ENCODE measurements around the gene SYT7.

The SYT7 gene

DNA sequence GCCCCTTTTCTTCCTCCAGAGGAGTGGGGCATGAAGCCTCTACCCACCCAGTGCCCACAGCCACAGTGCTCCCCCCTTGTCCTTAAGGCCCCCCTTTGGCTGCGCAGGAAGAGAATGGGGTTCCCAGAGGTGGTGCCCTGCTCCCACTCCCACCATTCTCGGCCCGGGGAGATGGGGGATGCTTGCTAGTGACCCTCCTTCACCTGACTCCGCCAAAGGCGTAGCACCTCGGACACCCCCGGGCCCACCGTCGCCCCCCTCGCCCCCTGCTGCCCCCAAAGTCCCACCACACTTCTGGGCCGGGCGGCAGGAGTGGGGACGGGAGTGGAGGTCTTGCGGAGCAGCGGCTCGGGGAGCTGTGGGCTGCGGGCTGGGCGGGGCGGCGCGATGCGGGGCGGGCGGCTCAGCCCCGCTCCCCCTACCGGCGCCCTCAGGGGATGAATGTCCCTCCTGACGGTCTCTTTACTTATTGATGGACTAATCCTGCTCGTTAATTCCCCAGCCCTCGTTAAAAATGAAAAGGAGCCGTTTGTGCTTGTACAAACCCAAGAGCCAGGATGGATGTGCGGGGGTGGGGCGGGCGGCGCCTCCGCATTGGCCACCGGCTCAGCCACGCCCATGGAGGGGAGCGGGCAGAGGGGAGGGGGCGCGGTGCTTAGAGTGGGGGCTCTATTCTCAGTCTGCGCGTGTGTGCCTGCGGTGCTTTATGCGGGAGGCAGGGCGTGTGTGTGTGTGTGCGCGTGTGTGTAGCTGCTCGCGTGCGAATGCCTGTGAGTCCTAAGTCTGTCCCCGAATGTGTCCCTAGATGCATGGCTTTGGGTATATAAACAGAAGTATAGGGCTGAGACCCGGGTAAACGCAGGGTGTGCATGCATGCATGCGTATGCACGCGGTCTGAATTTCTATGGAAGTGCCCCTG, 25.6 kb downstream of the SYT7 start:
- DNase-seq (ENCODE audit: low read depth in 3 of 3): no peak

DNA sequence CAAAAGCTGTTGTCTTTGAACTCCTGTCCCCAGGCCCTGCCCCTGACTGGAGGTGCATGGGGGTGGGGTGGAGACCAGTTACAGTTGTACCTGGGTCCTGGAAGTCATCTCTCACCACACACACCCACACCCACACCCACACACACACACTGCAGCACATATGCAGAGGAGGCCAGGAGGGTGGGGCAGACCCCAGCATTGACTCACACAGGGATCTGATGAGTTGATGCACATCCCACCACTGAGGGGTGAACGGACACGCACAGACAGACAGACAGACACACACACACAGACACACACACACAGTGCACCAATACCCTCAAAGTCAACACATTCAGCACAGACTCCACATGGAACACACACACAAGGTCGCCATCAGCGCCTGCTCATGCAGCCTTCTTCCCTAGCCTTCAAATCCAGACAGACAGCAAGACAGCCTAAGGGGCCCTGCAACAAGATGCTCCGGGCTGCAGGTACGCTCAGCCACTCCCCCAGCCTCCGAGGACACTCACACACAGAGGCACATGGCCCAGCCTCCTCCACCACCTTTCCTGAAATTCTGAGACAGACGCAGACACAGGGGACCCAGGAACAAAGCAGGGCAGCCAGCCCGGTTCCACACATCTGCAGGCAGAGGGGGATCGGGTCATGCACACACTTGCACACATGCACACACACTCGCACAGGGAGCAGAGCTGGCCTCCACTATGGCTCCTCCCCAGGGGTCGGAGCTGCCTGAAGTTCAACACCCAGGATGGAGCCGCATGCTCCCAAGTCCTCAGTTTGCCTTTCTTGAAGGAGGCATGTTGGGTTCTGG, 26.5 kb downstream of the SYT7 start:
- DNase-seq (ENCODE audit: low read depth in 3 of 3): no peak

DNA sequence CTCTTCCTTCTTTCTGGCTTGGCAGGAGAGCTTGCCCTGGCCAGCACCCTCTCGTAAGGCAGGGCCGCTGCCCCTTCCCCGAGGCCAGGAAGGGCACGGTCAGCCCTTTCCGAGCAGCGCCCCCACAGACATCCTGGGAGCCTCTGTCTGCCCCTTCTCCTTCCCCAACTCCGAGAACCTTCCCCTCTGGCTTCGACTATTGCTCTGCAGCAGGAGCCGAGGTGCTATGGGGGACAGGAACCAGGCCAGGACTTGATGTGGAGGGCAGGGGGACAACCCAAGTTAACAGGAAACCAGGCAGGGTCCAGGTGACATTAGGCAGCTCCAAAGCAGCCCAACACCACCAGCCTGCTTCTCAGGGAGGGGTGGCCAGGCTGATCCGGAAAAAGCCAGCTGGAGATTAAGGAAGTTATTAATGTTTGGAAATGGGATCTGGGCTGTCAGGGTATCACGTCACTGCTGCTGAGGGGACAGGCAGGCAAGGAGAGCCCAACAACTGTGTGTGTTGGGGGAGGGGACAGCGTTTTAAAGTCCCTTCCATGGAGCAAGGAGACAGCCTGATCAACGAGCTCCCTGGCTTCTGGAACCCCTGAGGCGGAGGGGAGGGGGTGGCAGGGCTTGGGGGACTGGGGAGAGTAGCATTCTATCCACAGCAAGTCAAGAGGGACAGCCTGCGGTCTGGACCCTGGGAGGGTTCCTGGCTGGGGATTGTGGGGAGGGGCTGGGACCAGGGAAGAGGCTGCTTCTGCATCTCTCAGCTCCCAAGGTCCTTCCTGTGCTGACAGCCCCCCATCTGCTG, 27.3 kb downstream of the SYT7 start:
- no peak for DNase-seq (ENCODE audit: low read depth in 3 of 3)

- DNase-seq (ENCODE audit: low read depth in 3 of 3): no peak
These were observed 28.7 kb downstream of the SYT7 start for GRCh38 chr11:61552108-61552635.

DNA sequence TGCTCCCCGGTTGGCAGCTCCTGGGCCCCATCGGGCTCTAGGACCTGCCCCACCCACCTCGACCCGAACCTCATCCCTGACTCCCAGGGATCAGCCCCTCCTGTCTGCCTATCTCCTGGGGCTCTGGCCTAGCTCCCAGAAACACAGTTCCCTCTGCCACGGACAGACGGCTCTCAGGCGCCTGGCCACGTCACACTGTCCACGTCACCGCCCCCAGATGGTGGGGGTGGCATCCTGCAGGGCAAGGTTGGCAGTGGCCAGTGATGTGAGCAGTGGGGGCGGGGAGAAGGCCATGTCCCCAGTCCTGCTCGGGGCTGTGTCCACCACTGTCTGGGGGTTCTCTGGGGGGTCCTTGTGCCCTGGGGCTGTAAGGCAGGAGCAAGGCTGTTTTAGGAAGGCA, 29.2 kb downstream of the SYT7 start:
- DNase-seq (ENCODE audit: low read depth in 3 of 3): no peak

DNA sequence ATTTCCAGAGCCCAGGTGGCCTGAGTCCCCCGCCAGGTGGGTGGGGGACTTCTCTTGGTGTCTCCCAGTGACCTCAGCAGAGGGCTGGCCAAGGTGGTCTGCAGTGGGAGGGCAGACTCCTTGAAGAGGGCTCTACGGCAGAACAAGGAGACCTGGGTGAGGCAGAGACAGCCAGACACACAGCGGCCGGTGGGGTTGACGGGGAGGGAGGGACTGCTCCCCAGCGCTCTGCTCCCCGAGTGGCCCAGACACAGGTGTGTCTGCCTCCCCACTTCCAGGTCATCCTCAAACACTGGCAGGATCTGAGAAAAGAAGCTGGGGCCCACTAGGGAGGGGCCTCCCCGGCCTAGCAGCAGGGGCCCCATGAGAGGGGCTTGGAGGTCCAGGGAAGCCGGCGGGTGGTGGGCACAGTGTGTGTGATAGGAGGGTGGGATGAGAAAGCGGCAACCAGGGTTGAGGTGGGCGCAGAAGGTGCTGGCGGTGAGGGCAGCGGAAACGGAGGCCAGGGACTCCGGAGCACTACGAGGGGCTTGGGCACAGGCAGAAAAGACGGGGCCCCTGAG, 30.1 kb downstream of the SYT7 start:
- DNase-seq (ENCODE audit: low read depth in 3 of 3): no peak

DNA sequence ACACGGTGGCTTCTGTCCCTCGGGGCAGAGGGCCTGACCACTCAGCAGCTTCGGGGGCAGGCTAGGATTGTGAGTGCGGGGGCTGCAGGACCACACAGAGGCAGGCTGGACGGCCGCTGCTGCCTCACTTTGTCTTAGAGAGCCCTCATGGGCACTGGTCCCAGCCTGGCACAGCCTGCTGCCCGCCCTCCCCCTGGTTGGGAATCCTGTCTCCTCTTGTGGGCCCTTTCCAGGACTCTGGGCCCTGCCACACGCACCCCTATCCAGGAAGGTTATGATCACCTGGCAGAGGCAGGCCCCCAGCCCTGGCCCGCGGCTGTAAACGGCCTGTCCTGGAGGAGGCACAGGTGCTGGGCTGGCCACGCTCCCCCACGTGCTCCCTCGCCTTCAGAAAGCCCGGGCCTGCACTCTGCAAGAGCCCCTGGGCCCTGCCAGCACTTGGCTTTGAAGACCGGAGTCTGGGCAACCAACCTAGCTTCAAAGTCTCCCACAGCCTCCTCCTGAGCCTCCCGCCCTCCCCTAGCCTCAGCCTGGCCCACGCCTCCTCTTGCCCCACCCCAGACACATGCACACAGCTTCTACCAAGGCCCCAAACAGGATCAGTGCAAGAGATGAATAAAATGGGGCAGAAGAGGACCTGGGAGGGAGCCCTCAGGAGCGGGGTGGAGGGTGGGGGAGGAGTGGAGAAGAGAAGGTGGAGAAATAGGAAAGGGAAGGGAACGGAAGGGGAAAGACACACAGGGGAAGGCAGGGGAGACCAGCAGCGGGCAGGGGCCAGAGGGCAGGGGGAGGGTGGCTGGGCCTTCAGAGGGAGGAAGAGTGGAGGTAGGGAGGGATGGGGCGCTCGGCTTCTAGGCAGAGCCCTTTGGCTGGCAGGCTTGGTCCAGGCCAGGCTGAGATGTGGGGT, 31.0 kb downstream of the SYT7 start:
- no peak for DNase-seq (ENCODE audit: low read depth in 3 of 3)

DNA sequence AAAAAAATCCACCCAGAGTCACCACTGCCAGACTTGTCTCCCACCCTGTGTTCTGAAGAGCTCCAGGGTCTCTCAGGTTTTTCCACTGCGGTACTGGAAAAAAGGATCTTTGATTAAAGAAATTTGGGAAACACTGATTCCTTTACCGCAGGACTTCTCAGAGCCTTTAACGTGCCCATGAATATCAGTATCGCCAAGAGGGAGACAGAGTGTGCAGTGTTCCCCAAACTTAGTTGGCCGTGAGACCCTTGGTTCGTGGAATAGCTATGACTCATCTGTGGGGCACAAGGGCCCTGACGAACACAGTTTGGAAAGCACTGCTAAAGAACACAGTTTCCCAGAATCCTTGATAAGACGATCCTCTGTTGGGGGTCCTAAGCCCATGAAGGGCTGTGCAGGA, 31.7 kb downstream of the SYT7 start:
- DNase-seq (ENCODE audit: low read depth in 3 of 3): no peak

- no peak for DNase-seq (ENCODE audit: low read depth in 3 of 3)
These were observed 33.6 kb downstream of the SYT7 start for GRCh38 chr11:61547246-61547645.

GRCh38 chr11:61546663-61547062, 34.2 kb downstream of the SYT7 start:
- DNase-seq (ENCODE audit: low read depth in 3 of 3): no peak

GRCh38 chr11:61545921-61546320, 35.0 kb downstream of the SYT7 start:
- DNase-seq (ENCODE audit: low read depth in 3 of 3): no peak

DNA sequence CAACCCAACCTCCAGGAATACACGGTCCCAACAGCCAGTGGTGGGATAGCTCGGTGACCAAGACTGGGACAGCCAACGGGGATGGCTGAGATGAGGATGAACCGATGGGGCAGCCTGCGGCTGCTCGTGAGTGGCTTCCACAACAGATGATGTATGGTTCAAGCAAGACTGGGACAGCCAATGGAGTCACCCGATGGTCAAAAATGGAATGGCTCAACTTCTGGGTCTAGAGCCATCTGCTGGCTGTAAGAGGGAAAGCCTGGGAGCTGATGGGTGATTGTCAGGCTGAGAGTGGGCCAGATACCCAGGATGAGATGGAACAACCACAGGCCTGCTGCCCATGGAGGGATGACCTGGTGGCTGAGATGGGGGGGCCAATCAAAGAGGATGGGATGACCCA, 35.5 kb downstream of the SYT7 start:
- DNase-seq (ENCODE audit: low read depth in 3 of 3): no peak

DNA sequence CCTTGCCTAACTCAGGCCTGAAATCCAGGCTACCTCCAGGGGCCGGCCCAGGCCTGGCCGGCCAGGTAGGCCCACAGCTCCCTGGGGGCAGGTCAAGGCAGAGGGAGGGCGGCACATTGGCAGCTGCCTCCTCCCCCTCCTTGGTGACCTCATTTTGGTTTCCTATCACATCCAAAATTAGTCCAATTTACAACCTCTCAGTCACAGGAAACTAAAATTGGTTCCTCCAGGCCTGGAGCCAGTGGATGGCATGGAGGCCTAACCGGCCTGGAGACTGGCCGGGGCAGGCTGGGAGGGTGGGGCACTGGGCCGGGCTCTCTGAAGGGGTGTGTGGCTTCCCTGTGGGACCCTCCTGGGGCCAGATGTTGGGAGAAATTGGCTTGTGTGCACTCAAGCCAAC, 36.4 kb downstream of the SYT7 start:
- DNase-seq (ENCODE audit: low read depth in 3 of 3): no peak

DNA sequence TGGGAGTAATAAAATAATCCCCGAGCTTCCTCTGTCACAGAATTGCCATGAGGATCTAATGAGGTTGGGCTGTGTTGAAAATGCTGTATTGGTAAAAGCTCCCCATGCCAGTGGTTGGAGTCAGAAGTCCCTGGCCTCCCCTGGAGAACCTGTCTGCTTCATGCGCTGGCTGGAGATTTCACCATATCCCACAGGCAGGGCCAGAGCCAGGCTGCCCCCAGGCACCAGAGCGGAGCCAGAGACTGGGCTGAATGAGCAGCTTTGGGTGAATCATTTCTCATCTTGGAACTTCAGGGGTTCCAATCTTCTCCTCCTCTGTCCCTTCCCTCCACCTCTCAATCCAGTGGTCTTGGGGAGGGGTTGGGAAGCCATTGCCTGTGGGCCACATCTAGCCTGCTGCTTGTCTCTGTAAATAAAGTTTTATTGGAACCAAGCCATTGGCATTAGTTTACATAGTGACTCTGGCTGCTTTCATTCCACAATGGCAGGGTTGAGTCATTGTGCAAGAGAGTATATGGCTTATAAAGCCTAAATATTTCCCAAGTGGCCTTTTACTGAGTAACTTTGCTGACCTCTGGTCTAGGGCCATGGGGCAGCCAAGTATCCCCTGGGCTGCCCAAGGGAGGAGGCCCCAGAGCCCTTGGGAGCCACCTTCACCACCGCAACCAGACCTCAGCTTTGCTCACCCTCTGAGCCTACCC, 37.1 kb downstream of the SYT7 start:
- no peak for DNase-seq (ENCODE audit: low read depth in 3 of 3)

DNA sequence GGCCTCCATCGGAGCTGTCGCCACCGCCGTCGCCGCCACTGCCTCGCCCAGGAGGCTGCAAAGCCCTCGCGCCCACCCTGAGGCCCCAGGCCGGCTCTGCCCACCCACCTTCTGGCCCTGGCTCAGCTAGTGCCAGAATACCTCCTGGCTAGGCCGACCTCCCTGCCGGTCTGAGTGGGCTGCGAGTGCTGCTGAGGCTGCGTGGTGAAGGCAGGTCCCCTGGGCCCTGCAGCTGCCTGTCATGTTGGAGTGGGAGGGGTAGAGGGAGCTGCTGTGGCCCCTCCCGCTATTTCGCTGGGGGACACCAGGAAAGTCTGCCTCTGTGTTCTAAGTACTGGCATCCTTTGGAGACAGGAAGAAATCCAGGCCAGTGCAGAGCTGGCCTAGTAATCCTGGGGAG, 38.2 kb downstream of the SYT7 start:
- no peak for DNase-seq (ENCODE audit: low read depth in 3 of 3)

DNA sequence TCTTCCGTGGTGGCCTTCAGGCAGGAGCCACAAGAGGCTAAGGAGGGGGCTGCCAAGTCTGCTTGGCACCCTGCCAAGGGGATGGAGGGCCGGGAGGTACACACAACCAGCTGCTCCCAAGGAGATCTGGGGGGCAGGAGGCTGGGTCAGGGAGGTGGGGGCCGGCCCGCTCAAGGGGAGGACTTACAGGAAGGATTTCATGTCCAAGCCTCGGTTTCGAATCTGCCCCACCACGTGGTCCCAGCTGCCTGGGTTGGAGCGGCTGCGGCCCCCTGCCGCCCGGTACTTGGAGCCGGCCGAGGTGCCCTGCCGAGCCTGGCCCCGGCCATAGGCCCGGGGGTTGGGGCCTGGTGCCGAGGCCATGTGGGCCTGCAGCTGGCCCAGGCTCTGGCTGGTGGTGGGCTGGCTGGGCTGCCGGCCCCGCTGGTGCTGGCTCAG, 38.8 kb downstream of the SYT7 start:
- DNase-seq (ENCODE audit: low read depth in 3 of 3): no peak

DNA sequence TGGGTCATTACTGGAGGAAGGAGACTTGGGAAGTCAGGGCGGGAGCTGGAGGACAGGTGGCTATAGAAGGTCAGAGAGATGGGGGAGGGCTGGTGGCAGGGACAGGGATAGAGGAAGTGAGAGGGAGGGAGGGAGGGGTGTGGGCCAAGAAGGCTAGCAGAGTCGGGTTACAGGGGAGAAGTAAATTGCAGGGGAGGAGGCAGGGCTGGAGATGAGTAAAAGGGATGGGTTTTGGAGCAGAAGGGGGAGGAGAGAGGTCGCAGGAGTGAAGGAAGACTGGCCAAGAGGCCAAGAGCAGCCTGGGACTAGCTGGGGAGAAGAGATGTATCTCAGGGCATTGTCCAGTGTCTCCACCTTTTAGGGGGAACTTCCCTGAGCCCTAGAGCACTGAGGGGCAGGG, 39.3 kb downstream of the SYT7 start:
- no peak for DNase-seq (ENCODE audit: low read depth in 3 of 3)

DNA sequence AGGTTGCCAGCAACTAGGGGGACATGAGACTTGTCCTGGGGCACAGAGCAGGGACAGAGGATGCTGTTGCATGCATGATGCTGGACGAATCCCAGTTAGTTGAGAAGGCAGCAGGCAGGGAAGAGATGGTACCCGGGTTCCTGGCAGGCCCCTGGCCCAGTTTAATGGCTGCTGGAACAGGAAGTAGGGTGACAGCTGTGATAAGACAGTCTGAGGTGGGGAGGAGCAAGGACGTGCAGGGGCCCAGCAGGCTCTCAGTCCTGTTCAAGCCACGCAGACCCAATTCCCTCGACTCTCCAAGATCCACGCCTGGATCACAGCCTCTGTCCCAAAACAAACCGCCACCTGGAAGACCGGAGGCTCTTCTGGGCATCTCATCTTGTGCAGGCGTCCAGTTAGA, 40.3 kb downstream of the SYT7 start:
- no peak for DNase-seq (ENCODE audit: low read depth in 3 of 3)

GRCh38 chr11:61539831-61540357, 41.0 kb downstream of the SYT7 start:
- no peak for DNase-seq (ENCODE audit: low read depth in 3 of 3)

DNA sequence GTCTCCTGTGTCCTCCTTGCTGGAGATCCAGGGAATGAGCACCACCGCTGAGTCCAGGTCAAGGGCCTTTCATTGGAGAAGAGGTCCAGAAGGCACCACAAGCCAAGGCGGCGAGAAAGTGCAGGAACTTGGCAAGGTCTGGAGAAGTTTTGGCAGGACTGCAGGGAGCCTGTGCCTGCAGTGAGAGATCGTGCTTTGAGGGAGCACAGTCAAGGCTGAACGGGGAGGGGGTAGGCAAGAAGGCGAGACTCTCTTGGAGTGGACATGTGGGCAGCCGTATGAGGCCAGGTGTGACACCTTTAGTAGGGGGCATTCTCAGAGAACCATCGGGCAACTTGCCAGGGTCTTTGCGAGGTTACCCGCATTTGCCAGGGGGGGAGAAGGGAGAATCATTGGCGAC, 41.9 kb downstream of the SYT7 start:
- DNase-seq (ENCODE audit: low read depth in 3 of 3): no peak

Data from stimulated activated CD4-positive, alpha-beta T cell treated with anti-CD3 and anti-CD28 coated beads, TNF-alpha, amount 100 ng/mL, for 24 hours (primary cell).